Measurements from ENCODE around the gene F13A1.

DNA sequence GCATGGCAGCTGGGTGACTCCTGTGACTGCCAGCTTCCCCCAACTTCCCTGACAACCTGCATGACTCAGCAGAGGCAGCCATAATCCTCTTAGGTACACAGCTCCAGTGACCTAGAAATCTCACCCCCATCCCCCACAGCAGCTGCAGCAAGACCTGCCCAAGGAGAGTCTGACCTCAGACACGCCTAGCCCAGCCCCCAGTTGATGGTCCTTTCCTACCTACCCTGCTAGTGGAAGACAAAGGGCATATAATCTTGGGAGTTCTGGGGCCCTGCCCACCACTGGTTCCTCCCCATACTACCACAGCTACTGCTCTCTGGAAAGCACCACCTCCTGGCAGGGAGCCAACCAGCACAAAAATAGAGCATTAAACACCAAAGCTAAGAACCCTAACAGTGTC is 90.2 kb downstream of the F13A1 start:
- TF ChIP-seq EZH2phosphoT487 (IDR thresholded peaks at IDR 0.05; ENCODE audit: insufficient read depth, low read depth) (no peak), EZH2 (IDR thresholded peaks at IDR 0.05; ENCODE audit: insufficient read depth, poor library complexity, severe bottlenecking) (no peak)
